GM12878 (cell line): Measurements from ENCODE around the gene BRAF. TPM values are rescaled to one million over a fixed set of nuclear protein-coding genes. Genes with fewer than 3 reads are reported as not detected.

ENCODE experiments used
- ATAC-seq: fragments of 200-7000 bp; cut with Tn5 transposase; 3 replicates; pipeline ENCODE4 v1.9.1; 2020; ENCODE audit warnings: mild to moderate bottlenecking, moderate library complexity
- BruUV-seq: library from RNA; stranded (reverse); fragments of 400-500 nt; replicated peaks from 2 replicates; lab custom pipeline; 2021; lab: Mats Ljungman, UMichigan
- CTCF ChIA-PET: fragments of 300-600 bp; sonication (Branson Sonifier 250); formaldehyde crosslinking; extraction: SDS; loops from one replicate; lab custom pipeline; 2021; ENCODE audit warnings: inconsistent platforms; lab: Yijun Ruan, JAX
- POLR2A ChIA-PET: fragments of 350-600 bp; formaldehyde crosslinking; extraction: SDS; loops from one replicate; lab custom pipeline; 2021; ENCODE audit warnings: inconsistent platforms; lab: Charles Lee
- RAD21 ChIA-PET: fragments of 300-600 bp; sonication (Branson Sonifier 250); formaldehyde crosslinking; loops from one replicate; lab custom pipeline; 2023; ENCODE audit warnings: antibody characterized with exemption; ENCODE audit not compliant: unreplicated experiment; lab: Charles Lee
- SMC1A ChIA-PET: fragments of 300-600 bp; sonication (Branson Sonifier 250); formaldehyde crosslinking; loops from one replicate; lab custom pipeline; 2023; ENCODE audit not compliant: unreplicated experiment, uncharacterized antibody; lab: Charles Lee
- DNase-seq: peaks from one replicate; pipeline ENCODE4 v3.0.0-alpha.2; 2011; ENCODE audit warnings: low read depth, low spot score
- FAIRE-seq: peaks from 3 replicates; lab custom pipeline; 2011; peaks lifted over from hg19 to GRCh38; lab: Jason Lieb, UNC
- H2AFZ ChIP-seq: 2 replicates; pipeline ENCODE4 v1.6.0; 2011; ENCODE audit warnings: low read depth, low read length, control low read depth; ENCODE audit not compliant: control insufficient read depth
- H3K27ac ChIP-seq: 2 replicates; pipeline ENCODE4 v1.5.1; 2011; ENCODE audit warnings: control low read depth; ENCODE audit not compliant: control insufficient read depth, insufficient read depth
- H3K27me3 ChIP-seq, 2 experiments: replicated peaks in 1 of 2; 2 replicates each; pipeline versions ENCODE4 v1.6.0 to v1.6.1; 2011; ENCODE audit warnings: low read length in 1 of 2; ENCODE audit not compliant: control insufficient read depth in 2 of 2, insufficient read depth in 2 of 2
- H3K36me3 ChIP-seq, 2 experiments: 2 replicates each; pipeline ENCODE4 v1.5.1; 2011; ENCODE audit warnings: low read length in 1 of 2; ENCODE audit not compliant: control insufficient read depth in 2 of 2, insufficient read depth in 2 of 2
- H3K4me1 ChIP-seq: 2 replicates; pipeline ENCODE4 v1.6.1; 2011; ENCODE audit warnings: mild to moderate bottlenecking, low read length, moderate library complexity, mixed read lengths; ENCODE audit not compliant: control insufficient read depth, insufficient read depth
- H3K4me2 ChIP-seq: 2 replicates; pipeline ENCODE4 v1.6.0; 2011; ENCODE audit warnings: control low read depth; ENCODE audit not compliant: control insufficient read depth, insufficient read depth
- H3K4me3 ChIP-seq: fragments of 200-600 bp; sonication (generic); 2 replicates; pipeline ENCODE4 v1.5.1; 2016
- H3K79me2 ChIP-seq: 2 replicates; pipeline ENCODE4 v1.6.0; 2011; ENCODE audit warnings: low read length; ENCODE audit not compliant: control insufficient read depth, insufficient read depth
- H3K9ac ChIP-seq: 2 replicates; pipeline ENCODE4 v1.8.0; 2011; ENCODE audit warnings: low read length, control low read depth, mixed read lengths; ENCODE audit not compliant: control insufficient read depth, insufficient read depth
- H3K9me3 ChIP-seq: replicated peaks from 3 replicates; pipeline ENCODE4 v1.5.1; 2011; ENCODE audit warnings: mild to moderate bottlenecking, low read length; ENCODE audit not compliant: control insufficient read depth, insufficient read depth
- H4K20me1 ChIP-seq: 2 replicates; pipeline ENCODE4 v1.6.0; 2011; ENCODE audit not compliant: control insufficient read depth, insufficient read depth
- CHD1 ChIP-seq: IDR thresholded peaks from 2 replicates; pipeline ENCODE4 v1.6.1; 2012; ENCODE audit warnings: low read depth, low read length, improper control_type of control experiment
- FOXK2 ChIP-seq: fragments of 450-650 bp; IDR thresholded peaks from 2 replicates; pipeline ENCODE4 v1.6.1; 2017; ENCODE audit warnings: mild to moderate bottlenecking, moderate library complexity
- HCFC1 ChIP-seq: fragments of 150-350 bp; IDR thresholded peaks from 2 replicates; pipeline ENCODE4 v1.6.1; 2014; ENCODE audit warnings: low read length
- HDAC6 ChIP-seq: fragments of 200-600 bp; sonication (generic); IDR thresholded peaks from one replicate; pipeline ENCODE4 v1.8.0; 2017; ENCODE audit warnings: antibody characterized with exemption; ENCODE audit not compliant: unreplicated experiment
- HDGF ChIP-seq: fragments of 450-650 bp; IDR thresholded peaks from 2 replicates; pipeline ENCODE4 v1.6.1; 2016; ENCODE audit warnings: antibody characterized with exemption
- KAT2A ChIP-seq: conservative IDR thresholded peaks from 2 replicates; pipeline ENCODE4 v1.6.1; 2011; ENCODE audit warnings: low read depth, low read length; ENCODE audit not compliant: control insufficient read depth
- MYC ChIP-seq: IDR thresholded peaks from 2 replicates; pipeline ENCODE4 v1.6.1; 2011; ENCODE audit warnings: mild to moderate bottlenecking, low read length, moderate library complexity, inconsistent platforms; ENCODE audit not compliant: insufficient read depth, insufficient replicate concordance, insufficient read length, severe bottlenecking
- PRDM15 ChIP-seq: fragments of 450-650 bp; formaldehyde crosslinking; IDR thresholded peaks from 2 replicates; pipeline ENCODE4 v1.4.0; 2020; ENCODE audit warnings: mild to moderate bottlenecking, moderate library complexity
- RBBP5 ChIP-seq: fragments of 200-600 bp; sonication (generic); conservative IDR thresholded peaks from 2 replicates; pipeline ENCODE4 v1.6.1; 2016
- SMARCA5 ChIP-seq: fragments of 450-650 bp; IDR thresholded peaks from 2 replicates; pipeline ENCODE4 v1.6.1; 2017; ENCODE audit warnings: mild to moderate bottlenecking
- TARDBP ChIP-seq: IDR thresholded peaks from 2 replicates; pipeline ENCODE4 v1.6.1; 2016; ENCODE audit warnings: borderline replicate concordance
- TCF3 ChIP-seq: IDR thresholded peaks from 2 replicates; pipeline ENCODE4 v1.6.1; 2012; ENCODE audit warnings: low read depth, mild to moderate bottlenecking, low read length, borderline replicate concordance; ENCODE audit not compliant: insufficient read depth
- ZNF217 ChIP-seq: fragments of 450-650 bp; IDR thresholded peaks from 2 replicates; pipeline ENCODE4 v1.6.1; 2017; ENCODE audit warnings: antibody characterized with exemption, mild to moderate bottlenecking
- WGBS: methylation state at CpG from one replicate; pipeline ENCODE4 v1.1.6; 2016; ENCODE audit warnings: low lambda C conversion rate; ENCODE audit not compliant: insufficient replicate concordance, insufficient coverage; ENCODE audit errors: missing lambda C conversion rate; 5-methylcytosine and 5-hydroxymethylcytosine counted together
- in situ Hi-C: fragments of 300-500 bp; cut with MboI; formaldehyde crosslinking; loops from 9 replicates; pipeline ENCODE4 v1.14.3; 2018; ENCODE audit warnings: mixed read lengths
- intact Hi-C: fragments of 100-400 bp; cut with micrococcal nuclease; formaldehyde crosslinking; loops from one replicate; pipeline ENCODE4 v1.14.2; 2022; ENCODE audit not compliant: unreplicated experiment
- polyA plus RNA-seq, 11 experiments: library from polyadenylated mRNA; depleted of rRNA in 4 of 11; unstranded in 6 of 11; stranded (reverse) in 5 of 11; fragments of >200 nt; fragmentation: Nextera tagmentation in 4 of 11; fragmentation: Illumina TruSeq in 1 of 11; extraction: Ambion mirVana in 4 of 11; extraction: Trizol in 1 of 11; gene quantifications; 1 replicate in 1 of 11; 2 replicates in 10 of 11; pipeline versions ENCODE4 v1.2.1 to v1.2.3, GENCODE V29; 2011 to 2016; ENCODE audit warnings: inconsistent platforms in 2 of 11, missing spikeins in 2 of 11, low read depth in 1 of 11
- total RNA-seq, 4 experiments: library from RNA; depleted of rRNA in 3 of 4; stranded (reverse); fragments of >200 nt in 3 of 4; fragmentation: Illumina TruSeq in 1 of 4; extraction: Trizol in 1 of 4; gene quantifications; 2 replicates each; pipeline versions ENCODE4 v1.2.1 to v1.2.3, GENCODE V29; 2013 to 2021

The BRAF gene
- total and polyA plus RNA-seq, 10 of the 15 experiments (the other 5 are each of a cell fraction or from before 2014, with no cell fraction given), result 2.6 to 31.0 (median 10.6) TPM

- no peaks in the 10 kb centered on the region for H4K20me1 ChIP-seq
- H3K4me1 ChIP-seq, result no peaks in the 10 kb centered on the region
- ChIA-PET RAD21 (no interaction called here), POLR2A (no interaction called here), CTCF (no interaction called here), SMC1A (no interaction called here)
- H3K4me2 ChIP-seq, result no peak overlapping the region
- no peaks in the 10 kb centered on the region for H3K79me2 ChIP-seq
- no peak overlapping the region for H2AFZ ChIP-seq
- peaks cover 0 to 3% of the 10 kb centered on the region in 2 experiments; a peak in 2 of 4 replicates for H3K36me3 ChIP-seq
- DNase-seq (no peak), FAIRE-seq (peak; percentile 47), ATAC-seq (no peak)
- no peak overlapping the region for H3K27ac ChIP-seq
- H3K9ac ChIP-seq, result no peak overlapping the region
- TF ChIP-seq CHD1 (no peak), TARDBP (no peak), MYC (no peak), KAT2A (no peak), HDAC6 (no peak), ZNF217 (no peak), RBBP5 (no peak), TCF3 (no peak), HCFC1 (no peak), HDGF (no peak), FOXK2 (no peak), SMARCA5 (no peak), PRDM15 (CRISPR knock-in tag) (no peak)
- BruUV-seq, result no TSS peak
- no peaks in the 10 kb centered on the region for H3K27me3 ChIP-seq
- 97% methylated on average over 4 of the region's 4 CpGs for WGBS
- no peaks in the 10 kb centered on the region for H3K9me3 ChIP-seq
- intact Hi-C loops (no loop called here), in situ Hi-C loops (no loop called here)
- no peak overlapping the region for H3K4me3 ChIP-seq
Observed at GRCh38 chr7:140774371-140774770, 150.4 kb downstream of the BRAF start.
